Right lobe of liver (tissue), 4 donors: ENCODE measurements around the gene GPC6.

Experiments used
- POLR2A ChIP-seq: fragments of 450-650 bp; IDR thresholded peaks from one replicate; pipeline ENCODE4 v1.6.1; 2017; ENCODE audit warnings: antibody characterized with exemption, mild to moderate bottlenecking
- TF ChIP-seq, protein P1 (sequence below), 4 donors: fragments of 200-600 bp in 3 of 4; fragments of 450-650 bp in 1 of 4; IDR thresholded peaks; one replicate each; pipeline versions ENCODE4 v1.5.1 to v1.8.0; 2016 to 2022; ENCODE audit warnings: antibody characterized with exemption in 4 of 4, mild to moderate bottlenecking in 2 of 4
- donor health status: DM: no; HTN: no; CAD: no.
- donor health status: DM: no; HTN: no; CAD: no.
- donor health status: DM: no; HTN: yes; CAD: no.

- TF ChIP-seq, protein P1, sequence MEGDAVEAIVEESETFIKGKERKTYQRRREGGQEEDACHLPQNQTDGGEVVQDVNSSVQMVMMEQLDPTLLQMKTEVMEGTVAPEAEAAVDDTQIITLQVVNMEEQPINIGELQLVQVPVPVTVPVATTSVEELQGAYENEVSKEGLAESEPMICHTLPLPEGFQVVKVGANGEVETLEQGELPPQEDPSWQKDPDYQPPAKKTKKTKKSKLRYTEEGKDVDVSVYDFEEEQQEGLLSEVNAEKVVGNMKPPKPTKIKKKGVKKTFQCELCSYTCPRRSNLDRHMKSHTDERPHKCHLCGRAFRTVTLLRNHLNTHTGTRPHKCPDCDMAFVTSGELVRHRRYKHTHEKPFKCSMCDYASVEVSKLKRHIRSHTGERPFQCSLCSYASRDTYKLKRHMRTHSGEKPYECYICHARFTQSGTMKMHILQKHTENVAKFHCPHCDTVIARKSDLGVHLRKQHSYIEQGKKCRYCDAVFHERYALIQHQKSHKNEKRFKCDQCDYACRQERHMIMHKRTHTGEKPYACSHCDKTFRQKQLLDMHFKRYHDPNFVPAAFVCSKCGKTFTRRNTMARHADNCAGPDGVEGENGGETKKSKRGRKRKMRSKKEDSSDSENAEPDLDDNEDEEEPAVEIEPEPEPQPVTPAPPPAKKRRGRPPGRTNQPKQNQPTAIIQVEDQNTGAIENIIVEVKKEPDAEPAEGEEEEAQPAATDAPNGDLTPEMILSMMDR (IDR thresholded peaks at IDR 0.05) = no peak
- TF ChIP-seq POLR2A = no peak
Observed at GRCh38 chr13:93903909-93904308, 677.3 kb downstream of the GPC6 start.
